KOPT-K1 (cell line): ENCODE data around the gene IFT20.

Experiments used
- H3K27ac ChIP-seq: fragments of 200-600 bp; sonication (generic); 2 replicates; pipeline ENCODE4 v1.5.1; 2016; ENCODE audit warnings: antibody characterized with exemption, mild to moderate bottlenecking, low read depth, low read length; ENCODE audit not compliant: poor library complexity, severe bottlenecking
- H3K36me3 ChIP-seq: fragments of 200-600 bp; sonication (generic); 2 replicates; pipeline ENCODE4 v1.5.1; 2017; ENCODE audit warnings: antibody characterized with exemption, mild to moderate bottlenecking, low read length, moderate library complexity; ENCODE audit not compliant: insufficient read depth
- H3K9me3 ChIP-seq: fragments of 200-600 bp; sonication (generic); 2 replicates; pipeline ENCODE4 v1.5.1; 2017; ENCODE audit warnings: antibody characterized with exemption, low read length, mild to moderate bottlenecking; ENCODE audit not compliant: insufficient read depth, poor library complexity, severe bottlenecking

Gene IFT20

DNA sequence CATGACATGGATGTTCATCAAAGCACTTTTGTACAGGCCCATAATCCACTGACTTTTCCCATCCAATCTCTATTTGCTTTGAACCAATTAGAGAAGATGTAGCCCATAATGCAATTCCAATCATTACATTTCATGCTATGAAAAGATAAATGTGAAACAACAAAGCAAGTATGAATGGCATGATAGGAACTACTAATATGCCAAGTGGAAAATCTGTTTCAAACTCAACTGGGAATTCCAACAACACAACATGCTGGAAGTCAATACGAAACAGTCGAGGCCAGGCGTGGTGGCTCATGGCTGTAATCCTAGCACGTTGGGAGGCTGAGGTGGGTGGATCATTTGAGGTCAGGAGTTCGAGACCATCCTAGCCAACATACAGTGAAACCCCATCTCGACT is 55.9 kb downstream of the IFT20 start:
- Histone ChIP-seq H3K9me3 (no peaks in the 10 kb centered on the region), H3K27ac (no peak overlapping the region), H3K36me3 (no peaks in the 10 kb centered on the region)
